A549 (cell line): ENCODE data around the gene FAM13A.

Source experiments
- EP300 ChIP-seq, 2 experiments: fragments of >200 bp; sonication (Bioruptor Twin); formaldehyde crosslinking; IDR thresholded peaks; 2 replicates in 1 of 2; 3 replicates in 1 of 2; pipeline ENCODE4 v1.6.1; 2016 to 2017
- ESRRA ChIP-seq: fragments of 150-350 bp; IDR thresholded peaks from 2 replicates; pipeline ENCODE4 v1.6.1; 2014; ENCODE audit warnings: mild to moderate bottlenecking, low read length, borderline replicate concordance
- JUNB ChIP-seq: fragments of >200 bp; sonication (Bioruptor Twin); formaldehyde crosslinking; IDR thresholded peaks from 2 replicates; pipeline ENCODE4 v1.6.1; 2016
- MYC ChIP-seq: IDR thresholded peaks from 2 replicates; pipeline ENCODE4 v1.6.1; 2012; ENCODE audit warnings: mild to moderate bottlenecking, inconsistent platforms, low read length, improper control_type of control experiment, borderline replicate concordance
- TF ChIP-seq, protein P1 (sequence below): fragments of >200 bp; sonication (Bioruptor Twin); formaldehyde crosslinking; IDR thresholded peaks from 3 replicates; pipeline ENCODE4 v1.5.1; 2016
- TF ChIP-seq, protein P2 (sequence below): fragments of 200-600 bp; sonication (generic); IDR thresholded peaks from 2 replicates; pipeline ENCODE4 v1.6.1; 2016; ENCODE audit warnings: antibody characterized with exemption, mild to moderate bottlenecking, moderate library complexity
- TF ChIP-seq, protein P3 (sequence below): fragments of 450-650 bp; IDR thresholded peaks from 2 replicates; pipeline ENCODE4 v1.6.1; 2014; ENCODE audit warnings: antibody characterized with exemption

DNA sequence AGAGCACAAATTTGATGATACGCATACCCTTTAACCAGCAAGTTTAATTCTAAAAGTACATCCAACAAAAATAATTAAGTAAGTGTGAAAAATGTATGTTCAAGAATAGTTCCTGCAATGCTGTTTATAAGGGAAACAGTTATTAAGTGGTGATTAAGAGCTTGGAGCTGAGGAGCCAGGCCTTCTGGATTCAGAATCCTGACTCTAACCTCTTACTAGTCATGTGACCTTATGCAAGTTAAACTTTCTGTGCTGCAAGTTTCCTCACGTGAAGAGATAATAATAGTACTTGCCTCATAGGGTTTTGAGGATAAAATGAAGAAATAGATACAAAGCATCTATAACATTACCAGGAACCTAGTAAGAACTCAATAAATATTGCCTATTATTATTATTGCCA, 77.7 kb downstream of the FAM13A start:
- TF ChIP-seq, protein P1, sequence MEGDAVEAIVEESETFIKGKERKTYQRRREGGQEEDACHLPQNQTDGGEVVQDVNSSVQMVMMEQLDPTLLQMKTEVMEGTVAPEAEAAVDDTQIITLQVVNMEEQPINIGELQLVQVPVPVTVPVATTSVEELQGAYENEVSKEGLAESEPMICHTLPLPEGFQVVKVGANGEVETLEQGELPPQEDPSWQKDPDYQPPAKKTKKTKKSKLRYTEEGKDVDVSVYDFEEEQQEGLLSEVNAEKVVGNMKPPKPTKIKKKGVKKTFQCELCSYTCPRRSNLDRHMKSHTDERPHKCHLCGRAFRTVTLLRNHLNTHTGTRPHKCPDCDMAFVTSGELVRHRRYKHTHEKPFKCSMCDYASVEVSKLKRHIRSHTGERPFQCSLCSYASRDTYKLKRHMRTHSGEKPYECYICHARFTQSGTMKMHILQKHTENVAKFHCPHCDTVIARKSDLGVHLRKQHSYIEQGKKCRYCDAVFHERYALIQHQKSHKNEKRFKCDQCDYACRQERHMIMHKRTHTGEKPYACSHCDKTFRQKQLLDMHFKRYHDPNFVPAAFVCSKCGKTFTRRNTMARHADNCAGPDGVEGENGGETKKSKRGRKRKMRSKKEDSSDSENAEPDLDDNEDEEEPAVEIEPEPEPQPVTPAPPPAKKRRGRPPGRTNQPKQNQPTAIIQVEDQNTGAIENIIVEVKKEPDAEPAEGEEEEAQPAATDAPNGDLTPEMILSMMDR = no peak
- TF ChIP-seq EP300 (IDR thresholded peaks at IDR 0.05) (no peak), MYC (no peak), JUNB (no peak), ESRRA (no peak)
- TF ChIP-seq, protein P2, sequence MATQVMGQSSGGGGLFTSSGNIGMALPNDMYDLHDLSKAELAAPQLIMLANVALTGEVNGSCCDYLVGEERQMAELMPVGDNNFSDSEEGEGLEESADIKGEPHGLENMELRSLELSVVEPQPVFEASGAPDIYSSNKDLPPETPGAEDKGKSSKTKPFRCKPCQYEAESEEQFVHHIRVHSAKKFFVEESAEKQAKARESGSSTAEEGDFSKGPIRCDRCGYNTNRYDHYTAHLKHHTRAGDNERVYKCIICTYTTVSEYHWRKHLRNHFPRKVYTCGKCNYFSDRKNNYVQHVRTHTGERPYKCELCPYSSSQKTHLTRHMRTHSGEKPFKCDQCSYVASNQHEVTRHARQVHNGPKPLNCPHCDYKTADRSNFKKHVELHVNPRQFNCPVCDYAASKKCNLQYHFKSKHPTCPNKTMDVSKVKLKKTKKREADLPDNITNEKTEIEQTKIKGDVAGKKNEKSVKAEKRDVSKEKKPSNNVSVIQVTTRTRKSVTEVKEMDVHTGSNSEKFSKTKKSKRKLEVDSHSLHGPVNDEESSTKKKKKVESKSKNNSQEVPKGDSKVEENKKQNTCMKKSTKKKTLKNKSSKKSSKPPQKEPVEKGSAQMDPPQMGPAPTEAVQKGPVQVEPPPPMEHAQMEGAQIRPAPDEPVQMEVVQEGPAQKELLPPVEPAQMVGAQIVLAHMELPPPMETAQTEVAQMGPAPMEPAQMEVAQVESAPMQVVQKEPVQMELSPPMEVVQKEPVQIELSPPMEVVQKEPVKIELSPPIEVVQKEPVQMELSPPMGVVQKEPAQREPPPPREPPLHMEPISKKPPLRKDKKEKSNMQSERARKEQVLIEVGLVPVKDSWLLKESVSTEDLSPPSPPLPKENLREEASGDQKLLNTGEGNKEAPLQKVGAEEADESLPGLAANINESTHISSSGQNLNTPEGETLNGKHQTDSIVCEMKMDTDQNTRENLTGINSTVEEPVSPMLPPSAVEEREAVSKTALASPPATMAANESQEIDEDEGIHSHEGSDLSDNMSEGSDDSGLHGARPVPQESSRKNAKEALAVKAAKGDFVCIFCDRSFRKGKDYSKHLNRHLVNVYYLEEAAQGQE = no peak
- TF ChIP-seq, protein P3, sequence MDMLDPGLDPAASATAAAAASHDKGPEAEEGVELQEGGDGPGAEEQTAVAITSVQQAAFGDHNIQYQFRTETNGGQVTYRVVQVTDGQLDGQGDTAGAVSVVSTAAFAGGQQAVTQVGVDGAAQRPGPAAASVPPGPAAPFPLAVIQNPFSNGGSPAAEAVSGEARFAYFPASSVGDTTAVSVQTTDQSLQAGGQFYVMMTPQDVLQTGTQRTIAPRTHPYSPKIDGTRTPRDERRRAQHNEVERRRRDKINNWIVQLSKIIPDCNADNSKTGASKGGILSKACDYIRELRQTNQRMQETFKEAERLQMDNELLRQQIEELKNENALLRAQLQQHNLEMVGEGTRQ = no peak
